H1 (cell line): ENCODE data around the gene HTR3A. TPM values are rescaled to one million over a fixed set of nuclear protein-coding genes. Genes with fewer than 3 reads are reported as not detected.

ENCODE experiments used
- CTCF ChIA-PET: fragments of 300-600 bp; sonication (Branson Sonifier 250); formaldehyde crosslinking; loops from one replicate; lab custom pipeline; 2021; ENCODE audit not compliant: partially characterized antibody; lab: Charles Lee
- POLR2A ChIA-PET: fragments of 300-600 bp; sonication (Branson Sonifier 250); formaldehyde crosslinking; loops from one replicate; lab custom pipeline; 2021; ENCODE audit warnings: inconsistent platforms; ENCODE audit not compliant: partially characterized antibody; lab: Charles Lee
- DNase-seq, 2 experiments: peaks; one replicate each; pipeline versions ENCODE4 v3.0.0 to v3.0.0-alpha.2; 2010 to 2022; ENCODE audit warnings: low spot score in 2 of 2, low read depth in 1 of 2, mixed read lengths in 1 of 2
- FAIRE-seq: peaks from 2 replicates; lab custom pipeline; 2011; peaks lifted over from hg19 to GRCh38; lab: Jason Lieb, UNC
- H2AFZ ChIP-seq: 2 replicates; pipeline ENCODE4 v1.8.1; 2012; ENCODE audit warnings: low read length, inconsistent platforms
- H2AK5ac ChIP-seq: 2 replicates; pipeline ENCODE4 v1.6.1; 2013; ENCODE audit warnings: low read depth, low read length
- H2BK120ac ChIP-seq: replicated peaks from 2 replicates; pipeline ENCODE3; 2013; ENCODE audit warnings: low read depth, low read length, inconsistent platforms
- H2BK12ac ChIP-seq: 2 replicates; pipeline ENCODE4 v1.6.1; 2013; ENCODE audit warnings: low read depth, low read length
- H2BK15ac ChIP-seq: 2 replicates; pipeline ENCODE4 v1.6.1; 2013; ENCODE audit warnings: low read length
- H2BK20ac ChIP-seq: 2 replicates; pipeline ENCODE4 v1.6.1; 2013; ENCODE audit warnings: low read length
- H2BK5ac ChIP-seq: 2 replicates; pipeline ENCODE4 v1.6.1; 2013; ENCODE audit warnings: low read depth, low read length
- H3K14ac ChIP-seq: 2 replicates; pipeline ENCODE4 v1.6.1; 2013; ENCODE audit warnings: inconsistent platforms; ENCODE audit not compliant: insufficient read length
- H3K18ac ChIP-seq: 2 replicates; pipeline ENCODE4 v1.6.1; 2013; ENCODE audit warnings: low read length; ENCODE audit errors: extremely low read depth
- H3K23ac ChIP-seq: 2 replicates; pipeline ENCODE4 v1.6.1; 2013; ENCODE audit warnings: inconsistent platforms; ENCODE audit not compliant: insufficient read length
- H3K23me2 ChIP-seq: 2 replicates; pipeline ENCODE4 v1.6.1; 2013; ENCODE audit warnings: low read depth, low read length
- H3K27ac ChIP-seq: 2 replicates; pipeline ENCODE4 v1.6.1; 2011; ENCODE audit warnings: low read depth, low read length, inconsistent platforms
- H3K27me3 ChIP-seq, 4 experiments: replicated peaks in 1 of 4; 1 replicate in 1 of 4; 2 replicates in 3 of 4; pipeline versions ENCODE4 v1.6.1 to v1.8.1; 2011 to 2013; ENCODE audit warnings: low read length in 3 of 4, mild to moderate bottlenecking in 3 of 4, inconsistent platforms in 2 of 4, mixed read lengths in 2 of 4, moderate library complexity in 1 of 4; ENCODE audit not compliant: control insufficient read depth in 3 of 4, insufficient read depth in 3 of 4; ENCODE audit errors: extremely low read depth in 1 of 4
- H3K36me3 ChIP-seq, 4 experiments: 2 replicates each; pipeline versions ENCODE4 v1.6.1 to v1.8.1; 2011 to 2013; ENCODE audit warnings: mild to moderate bottlenecking in 4 of 4, low read length in 3 of 4, moderate library complexity in 2 of 4, control low read depth in 1 of 4, inconsistent platforms in 1 of 4; ENCODE audit not compliant: insufficient read depth in 4 of 4, control insufficient read depth in 2 of 4
- H3K4ac ChIP-seq: replicated peaks from 2 replicates; pipeline ENCODE3; 2013; ENCODE audit warnings: low read length, low read depth, mixed read lengths, inconsistent platforms; ENCODE audit not compliant: insufficient read length
- H3K4me1 ChIP-seq, 4 experiments: replicated peaks in 1 of 4; 1 replicate in 1 of 4; 2 replicates in 3 of 4; pipeline versions ENCODE4 v1.6.1 to v1.8.1; 2011 to 2013; ENCODE audit warnings: low read length in 3 of 4, inconsistent platforms in 2 of 4, mixed read lengths in 1 of 4; ENCODE audit not compliant: insufficient read depth in 4 of 4, control insufficient read depth in 3 of 4
- H3K4me2 ChIP-seq, 2 experiments: 2 replicates each; pipeline versions ENCODE4 v1.6.1 to v1.8.1; 2011 to 2013; ENCODE audit warnings: low read depth in 2 of 2, low read length in 2 of 2, control low read depth in 1 of 2, inconsistent platforms in 1 of 2, mild to moderate bottlenecking in 1 of 2; ENCODE audit not compliant: insufficient read depth in 1 of 2
- H3K4me3 ChIP-seq, 4 experiments: fragments of 200-600, 300-600 bp in 1 of 4; sonication (generic), shearing (Covaris generic), sonication (Bioruptor Twin) in 1 of 4; 2 replicates each; pipeline versions ENCODE4 v1.5.1 to v1.8.1; 2011 to 2016; ENCODE audit warnings: low read length in 4 of 4, low read depth in 3 of 4, control low read depth in 2 of 4, inconsistent platforms in 2 of 4, mild to moderate bottlenecking in 2 of 4, mixed read lengths in 1 of 4, moderate library complexity in 1 of 4; ENCODE audit not compliant: insufficient read depth in 2 of 4; ENCODE audit errors: extremely low read depth in 1 of 4
- H3K56ac ChIP-seq: replicated peaks from 2 replicates; pipeline ENCODE3; 2013; ENCODE audit warnings: low read depth, mild to moderate bottlenecking, mixed read lengths, low read length, inconsistent platforms; ENCODE audit not compliant: insufficient read length
- H3K79me1 ChIP-seq: 2 replicates; pipeline ENCODE4 v1.6.1; 2013; ENCODE audit warnings: low read depth, low read length, control low read depth
- H3K79me2 ChIP-seq, 2 experiments: 2 replicates each; pipeline versions ENCODE4 v1.6.1 to v1.8.1; 2012 to 2013; ENCODE audit warnings: low read length in 2 of 2, mild to moderate bottlenecking in 2 of 2, inconsistent platforms in 1 of 2; ENCODE audit not compliant: insufficient read depth in 2 of 2, control insufficient read depth in 1 of 2
- H3K9ac ChIP-seq, 4 experiments: replicated peaks in 1 of 4; 1 replicate in 1 of 4; 2 replicates in 3 of 4; pipeline versions ENCODE4 v1.6.1 to v1.8.1; 2011 to 2013; ENCODE audit warnings: low read depth in 3 of 4, low read length in 3 of 4, control low read depth in 2 of 4, mild to moderate bottlenecking in 2 of 4, moderate library complexity in 2 of 4, inconsistent platforms in 1 of 4; ENCODE audit errors: extremely low read depth in 1 of 4
- H3K9me3 ChIP-seq, 2 experiments: 2 replicates each; pipeline versions ENCODE4 v1.6.1 to v1.8.1; 2012 to 2013; ENCODE audit warnings: mild to moderate bottlenecking in 2 of 2, moderate library complexity in 2 of 2, control low read depth in 1 of 2, inconsistent platforms in 1 of 2, low read depth in 1 of 2, low read length in 1 of 2, mixed read lengths in 1 of 2; ENCODE audit not compliant: insufficient read depth in 2 of 2
- H4K20me1 ChIP-seq, 2 experiments: replicated peaks in 1 of 2; 2 replicates each; pipeline versions ENCODE3 to v1.8.1; 2011 to 2013; ENCODE audit warnings: inconsistent platforms in 2 of 2, low read length in 2 of 2, mild to moderate bottlenecking in 1 of 2; ENCODE audit not compliant: insufficient read depth in 2 of 2, control insufficient read depth in 1 of 2
- H4K5ac ChIP-seq: 2 replicates; pipeline ENCODE4 v1.6.1; 2013; ENCODE audit warnings: low read length, low read depth, mixed read lengths, inconsistent platforms; ENCODE audit not compliant: insufficient read length
- H4K8ac ChIP-seq: 2 replicates; pipeline ENCODE4 v1.8.0; 2013; ENCODE audit warnings: mild to moderate bottlenecking, moderate library complexity, low read length, inconsistent platforms; ENCODE audit not compliant: insufficient read depth; ENCODE audit errors: extremely low read depth
- H4K91ac ChIP-seq: replicated peaks from 2 replicates; pipeline ENCODE3; 2013; ENCODE audit warnings: low read length, mixed read lengths, inconsistent platforms; ENCODE audit not compliant: insufficient read length
- ATF3 ChIP-seq: IDR thresholded peaks from 2 replicates; pipeline ENCODE4 v1.6.1; 2011; ENCODE audit warnings: low read depth, mild to moderate bottlenecking, low read length; ENCODE audit not compliant: insufficient read depth
- RBBP5 ChIP-seq: IDR thresholded peaks from 2 replicates; pipeline ENCODE4 v1.7.1; 2012; ENCODE audit warnings: low read depth, mild to moderate bottlenecking, inconsistent platforms, low read length, moderate library complexity, borderline replicate concordance
- RFX5 ChIP-seq: IDR thresholded peaks from 2 replicates; pipeline ENCODE4 v1.6.1; 2011; ENCODE audit warnings: low read depth, low read length, improper control_type of control experiment, borderline replicate concordance
- USF2 ChIP-seq: IDR thresholded peaks from 2 replicates; pipeline ENCODE4 v1.6.1; 2011; ENCODE audit warnings: low read length, improper control_type of control experiment
- WGBS, 2 experiments: shearing (Covaris generic) in 1 of 2; methylation state at CpG; one replicate each; pipeline versions ENCODE4 v1.1.6 to v1.1.7; 2013 to 2015; ENCODE audit warnings: low lambda C conversion rate in 2 of 2, mixed read lengths in 2 of 2, inconsistent platforms in 1 of 2, low coverage in 1 of 2, missing lambda C conversion rate in 1 of 2; ENCODE audit not compliant: insufficient replicate concordance in 2 of 2, insufficient coverage in 1 of 2, insufficient read length in 1 of 2; ENCODE audit errors: extremely low coverage in 1 of 2, missing lambda C conversion rate in 1 of 2; 5-methylcytosine and 5-hydroxymethylcytosine counted together
- polyA plus RNA-seq, 7 experiments: library from polyadenylated mRNA; depleted of rRNA in 3 of 7; stranded (reverse) in 5 of 7; unstranded in 2 of 7; fragments of >200 nt in 5 of 7; fragments of 200-250 nt in 2 of 7; gene quantifications; 1 replicate in 5 of 7; 2 replicates in 1 of 7; 4 replicates in 1 of 7; pipeline versions ENCODE4 v1.2.1 to v1.2.3, GENCODE V29; 2011 to 2013; ENCODE audit warnings: missing spikeins in 2 of 7, mixed read lengths in 2 of 7
- total RNA-seq: library from RNA; stranded (reverse); fragmentation: NEBNext Ultra II Directional; extraction: Animal tissue kit (Norgen Biotek cat#: 25700); gene quantifications from 2 replicates; pipeline ENCODE4 v1.2.1, GENCODE V29; 2021

Gene HTR3A
- total and polyA plus RNA-seq, 2 of the 8 experiments (the other 6 are each of a cell fraction or from before 2014, with no cell fraction given), result 7.5 to 8.9 TPM

GRCh38 chr11:114026355-114026754 is 51.4 kb downstream of the HTR3A start:
- Histone ChIP-seq H4K5ac (no peak overlapping the region), H2AK5ac (no peak overlapping the region), H3K14ac (no peak overlapping the region), H3K27me3 (peaks cover 0 to 2% (median 0%) of the 10 kb centered on the region in 4 experiments; a peak in 1 of 7 replicates), H2BK5ac (no peak overlapping the region), H2BK120ac (no peak overlapping the region), H3K23me2 (no peaks in the 10 kb centered on the region), H2BK20ac (no peak overlapping the region), H2BK12ac (no peak overlapping the region), H4K20me1 (no peaks in the 10 kb centered on the region), H3K79me2 (no peaks in the 10 kb centered on the region), H4K8ac (no peak overlapping the region), H3K9me3 (no peaks in the 10 kb centered on the region), H4K91ac (no peak overlapping the region), H3K27ac (no peak overlapping the region), H3K79me1 (no peaks in the 10 kb centered on the region), H3K36me3 (no peaks in the 10 kb centered on the region), H3K4me3 (no peak overlapping the region), H2BK15ac (no peak overlapping the region), H3K18ac (no peak overlapping the region), H3K9ac (no peak overlapping the region), H3K56ac (no peak overlapping the region), H3K4ac (peak overlapping the region; percentile 23), H3K4me1 (no peaks in the 10 kb centered on the region), H3K4me2 (no peak overlapping the region), H2AFZ (peak overlapping the region; percentile 93), H3K23ac (no peak overlapping the region)
- 78% methylated on average over 1 of the region's 1 CpG; no CpG with 5 or more reads in 1 of the 2 experiments for WGBS, 2 experiments
- POLR2A ChIA-PET, result no interaction called here
- DNase-seq (peak in 1 of 2 experiments; percentile 10), FAIRE-seq (peak; percentile 91)
- CTCF ChIA-PET, result interaction anchor here (0.8 to 9.8 kb wide), 34 partner anchors 8 to 254 kb away, joined by 3 to 164 read pairs (median 5); no protein-coding TSS in a partner anchor
- TF ChIP-seq ATF3, result 0 out of 2 replicates have a peak, but pooled peaks have one; percentile 37
- no peak for TF ChIP-seq RFX5
- no peak for TF ChIP-seq RBBP5
- peak; percentile 79 for TF ChIP-seq USF2
